HepG2 (cell line): ENCODE data around the gene GPATCH11. TPM values are rescaled to one million over a fixed set of nuclear protein-coding genes. Genes with fewer than 3 reads are reported as not detected.

Source experiments
- ATAC-seq: fragments of 200-7000 bp; cut with Tn5 transposase; 3 replicates; pipeline ENCODE4 v1.9.1; 2020; ENCODE audit warnings: mild to moderate bottlenecking, moderate library complexity
- BruUV-seq: library from RNA; stranded (reverse); fragments of 400-500 nt; replicated peaks from 2 replicates; lab custom pipeline; 2021; lab: Mats Ljungman, UMichigan
- CTCF ChIA-PET: fragments of 300-600 bp; formaldehyde crosslinking; extraction: SDS; loops from one replicate; lab custom pipeline; 2021; ENCODE audit warnings: low total read pairs, inconsistent platforms, low intra/inter-chr PET ratio; lab: Yijun Ruan, JAX
- POLR2A ChIA-PET: fragments of 350-600 bp; sonication (Branson Sonifier 250); formaldehyde crosslinking; loops from one replicate; lab custom pipeline; 2020; ENCODE audit warnings: antibody characterized with exemption, inconsistent platforms; lab: Yijun Ruan, JAX
- DNase-seq: peaks from one replicate; pipeline ENCODE4 v3.0.0-alpha.2; 2015; ENCODE audit warnings: low spot score
- FAIRE-seq: peaks from 3 replicates; lab custom pipeline; 2011; peaks lifted over from hg19 to GRCh38; lab: Jason Lieb, UNC
- H2AFZ ChIP-seq: one replicate; pipeline ENCODE4 v1.6.1; 2011; ENCODE audit warnings: low read length, inconsistent platforms
- H3K27ac ChIP-seq: fragments of 300-600 bp; 3 replicates; pipeline ENCODE4 v1.8.0; 2011; ENCODE audit warnings: mixed run types, mild to moderate bottlenecking, mixed read lengths, low read length, inconsistent platforms; ENCODE audit not compliant: insufficient read depth; ENCODE audit errors: extremely low read length
- H3K27me3 ChIP-seq, 2 experiments: fragments of 200-600 bp in 1 of 2; 2 replicates in 1 of 2; 3 replicates in 1 of 2; pipeline versions ENCODE4 v1.6.0 to v1.8.0; 2011; ENCODE audit warnings: low read length in 2 of 2, mild to moderate bottlenecking in 2 of 2, moderate library complexity in 2 of 2, inconsistent platforms in 1 of 2; ENCODE audit not compliant: insufficient read depth in 2 of 2, control insufficient read depth in 1 of 2
- H3K36me3 ChIP-seq, 2 experiments: fragments of 200-600 bp in 1 of 2; replicated peaks in 1 of 2; 2 replicates in 1 of 2; 3 replicates in 1 of 2; pipeline versions ENCODE4 v1.5.1 to v1.8.0; 2011; ENCODE audit warnings: low read length in 2 of 2, inconsistent platforms in 1 of 2; ENCODE audit not compliant: insufficient read depth in 2 of 2, control insufficient read depth in 1 of 2
- H3K4me1 ChIP-seq: 2 replicates; pipeline ENCODE4 v1.5.1; 2012; ENCODE audit warnings: low read length, inconsistent platforms; ENCODE audit not compliant: insufficient read depth
- H3K4me2 ChIP-seq: 2 replicates; pipeline ENCODE4 v1.6.0; 2011; ENCODE audit warnings: low read depth, low read length, inconsistent platforms
- H3K4me3 ChIP-seq, 3 experiments: fragments of 200-600 bp in 1 of 3; sonication (generic), shearing (Covaris generic) in 1 of 3; replicated peaks in 1 of 3; 2 replicates each; pipeline ENCODE4 v1.5.1; 2011 to 2016; ENCODE audit warnings: low read length in 3 of 3, inconsistent platforms in 2 of 3, low read depth in 2 of 3, mild to moderate bottlenecking in 2 of 3, control low read depth in 1 of 3, mixed read lengths in 1 of 3; ENCODE audit not compliant: insufficient read depth in 1 of 3
- H3K79me2 ChIP-seq: one replicate; pipeline ENCODE4 v1.6.1; 2011; ENCODE audit warnings: low read length, inconsistent platforms; ENCODE audit not compliant: insufficient read depth
- H3K9ac ChIP-seq: 2 replicates; pipeline ENCODE4 v1.6.0; 2011; ENCODE audit warnings: mild to moderate bottlenecking, low read depth, low read length, inconsistent platforms; ENCODE audit not compliant: insufficient read depth
- H3K9me3 ChIP-seq: 2 replicates; pipeline ENCODE4 v1.5.1; 2012; ENCODE audit warnings: mild to moderate bottlenecking, low read length
- H4K20me1 ChIP-seq: 2 replicates; pipeline ENCODE4 v1.6.0; 2011; ENCODE audit warnings: inconsistent platforms, mild to moderate bottlenecking, low read length, moderate library complexity; ENCODE audit not compliant: insufficient read depth
- CENPBD1 ChIP-seq: sonication (generic); formaldehyde crosslinking; IDR thresholded peaks from 2 replicates; pipeline ENCODE4 v1.8.0; 2022; ENCODE audit warnings: missing genetic modification reagents, low read depth, mild to moderate bottlenecking, borderline replicate concordance
- GATA4 ChIP-seq: sonication (generic); IDR thresholded peaks from 2 replicates; pipeline ENCODE4 v1.6.1; 2016; ENCODE audit warnings: antibody characterized with exemption, low read depth, borderline replicate concordance
- GZF1 ChIP-seq: sonication (generic); formaldehyde crosslinking; IDR thresholded peaks from 2 replicates; pipeline ENCODE4 v1.5.1; 2020; ENCODE audit warnings: mild to moderate bottlenecking, missing genetic modification reagents
- HNRNPLL ChIP-seq: fragments of 200-400 bp; formaldehyde crosslinking; IDR thresholded peaks from 2 replicates; pipeline ENCODE4 v1.6.1; 2017; ENCODE audit warnings: mild to moderate bottlenecking, low read depth, low read length; ENCODE audit not compliant: poor library complexity, severe bottlenecking
- HNRNPUL1 ChIP-seq: fragments of 200-400 bp; formaldehyde crosslinking; IDR thresholded peaks from 2 replicates; pipeline ENCODE4 v1.6.1; 2017; ENCODE audit warnings: low read depth, mild to moderate bottlenecking, low read length, moderate library complexity
- MZF1 ChIP-seq: sonication (generic); formaldehyde crosslinking; IDR thresholded peaks from 2 replicates; pipeline ENCODE4 v1.8.1; 2023; ENCODE audit warnings: mild to moderate bottlenecking, missing genetic modification reagents, borderline replicate concordance
- NR2F6 ChIP-seq, 2 experiments: IDR thresholded peaks; 2 replicates each; pipeline ENCODE4 v1.6.1; 2016; ENCODE audit warnings: antibody characterized with exemption in 1 of 2, mild to moderate bottlenecking in 1 of 2
- SP5 ChIP-seq: IDR thresholded peaks from 2 replicates; pipeline ENCODE4 v1.6.1; 2016; ENCODE audit warnings: low read depth, borderline replicate concordance
- ZNF292 ChIP-seq: sonication (generic); formaldehyde crosslinking; IDR thresholded peaks from 2 replicates; pipeline ENCODE4 v1.8.1; 2022; ENCODE audit warnings: mild to moderate bottlenecking, low read depth, missing genetic modification reagents, borderline replicate concordance
- ZNF446 ChIP-seq: sonication (generic); formaldehyde crosslinking; IDR thresholded peaks from 2 replicates; pipeline ENCODE4 v1.5.0; 2020; ENCODE audit warnings: mild to moderate bottlenecking, missing genetic modification reagents
- ZNF484 ChIP-seq: sonication (generic); formaldehyde crosslinking; IDR thresholded peaks from 2 replicates; pipeline ENCODE4 v1.5.1; 2020; ENCODE audit warnings: mild to moderate bottlenecking, low read depth, missing genetic modification reagents, borderline replicate concordance
- ZNF562 ChIP-seq: sonication (generic); formaldehyde crosslinking; IDR thresholded peaks from 2 replicates; pipeline ENCODE4 v1.8.0; 2022; ENCODE audit warnings: missing genetic modification reagents, borderline replicate concordance
- ZNF747 ChIP-seq: sonication (generic); formaldehyde crosslinking; IDR thresholded peaks from 2 replicates; pipeline ENCODE4 v1.8.1; 2023; ENCODE audit warnings: missing genetic modification reagents, mild to moderate bottlenecking, borderline replicate concordance
- ZNF780A ChIP-seq: sonication (generic); formaldehyde crosslinking; IDR thresholded peaks from 2 replicates; pipeline ENCODE4 v1.8.0; 2022; ENCODE audit warnings: mild to moderate bottlenecking, missing genetic modification reagents, moderate library complexity
- ZSCAN20 ChIP-seq: sonication (generic); formaldehyde crosslinking; IDR thresholded peaks from 2 replicates; pipeline ENCODE4 v1.4.0; 2020; ENCODE audit warnings: missing genetic modification reagents, mild to moderate bottlenecking, borderline replicate concordance
- ZSCAN25 ChIP-seq: sonication (generic); formaldehyde crosslinking; IDR thresholded peaks from 2 replicates; pipeline ENCODE4 v1.8.0; 2022; ENCODE audit warnings: mild to moderate bottlenecking, missing genetic modification reagents
- WGBS: methylation state at CpG from one replicate; pipeline ENCODE4 v1.1.6; 2017; ENCODE audit warnings: low lambda C conversion rate; 5-methylcytosine and 5-hydroxymethylcytosine counted together
- in situ Hi-C: cut with HindIII; loops from 2 replicates; pipeline ENCODE4 v1.10.0; 2017; ENCODE audit warnings: low pct_unique_long_range_greater_than_20kb; ENCODE audit not compliant: extremely low pct_ligation_motif_present
- intact Hi-C: fragments of 100-400 bp; cut with micrococcal nuclease; formaldehyde crosslinking; loops from one replicate; pipeline ENCODE4 v1.10.0; 2022; ENCODE audit not compliant: unreplicated experiment
- polyA plus RNA-seq, 8 experiments: library from polyadenylated mRNA; depleted of rRNA in 3 of 8; stranded (reverse) in 7 of 8; unstranded in 1 of 8; fragments of >200 nt; fragmentation: Illumina TruSeq in 4 of 8; extraction: Trizol in 4 of 8; gene quantifications; 2 replicates each; pipeline versions ENCODE4 v1.2.1 to v1.2.3, GENCODE V29; 2011 to 2016; ENCODE audit warnings: low read depth in 4 of 8, missing spikeins in 1 of 8, mixed read lengths in 1 of 8; ENCODE audit not compliant: insufficient read depth in 1 of 8
- total RNA-seq, 5 experiments: library from RNA; depleted of rRNA; stranded (reverse); fragments of >200 nt; fragmentation: Illumina TruSeq; extraction: Trizol; gene quantifications; 2 replicates each; pipeline ENCODE4 v1.2.3, GENCODE V29; 2016; ENCODE audit warnings: low read depth in 1 of 5
- TF ChIP-seq, protein P1 (sequence below): sonication (generic); formaldehyde crosslinking; IDR thresholded peaks from 2 replicates; pipeline ENCODE4 v1.5.0; 2020; ENCODE audit warnings: mild to moderate bottlenecking, missing genetic modification reagents, borderline replicate concordance
- TF ChIP-seq, protein P2 (sequence below): sonication (generic); formaldehyde crosslinking; IDR thresholded peaks from 2 replicates; pipeline ENCODE4 v1.5.1; 2020; ENCODE audit warnings: missing genetic modification reagents, mild to moderate bottlenecking, borderline replicate concordance

The GPATCH11 gene
- total and polyA plus RNA-seq, 2 of the 13 experiments (the other 11 are each of a cell fraction or from before 2014, with no cell fraction given), result 3.8 to 8.7 TPM

- H3K4me3 ChIP-seq, result no peak overlapping the region
- H2AFZ ChIP-seq, result no peak overlapping the region
- no peak overlapping the region for H3K27ac ChIP-seq
- H3K9me3 ChIP-seq, result no peaks in the 10 kb centered on the region
- intact Hi-C loops, result no loop called here
- H3K36me3 ChIP-seq, result peaks cover 11 to 45% of the 10 kb centered on the region in 2 experiments
- BruUV-seq, result no TSS peak
- WGBS, result 99% methylated on average over 5 of the region's 5 CpGs
- CTCF ChIA-PET, result no interaction called here
- no peaks in the 10 kb centered on the region for H4K20me1 ChIP-seq
- no peaks in the 10 kb centered on the region for H3K4me1 ChIP-seq
- H3K4me2 ChIP-seq, result no peak overlapping the region
- TF ChIP-seq HNRNPUL1 (no peak), GATA4 (no peak), ZNF292 (no peak), MZF1 (CRISPR knock-in tag) (no peak), ZNF562 (CRISPR knock-in tag) (no peak), HNRNPLL (no peak), GZF1 (CRISPR knock-in tag) (no peak), ZSCAN20 (no peak), ZSCAN25 (CRISPR knock-in tag) (no peak), CENPBD1 (CRISPR knock-in tag) (no peak), ZNF484 (CRISPR knock-in tag) (no peak), ZNF446 (CRISPR knock-in tag) (no peak), NR2F6 (IDR thresholded peaks at IDR 0.05) (no peak), NR2F6 (CRISPR knock-in tag; IDR thresholded peaks at IDR 0.05) (no peak), SP5 (CRISPR knock-in tag) (no peak), ZNF747 (CRISPR knock-in tag) (no peak), ZNF780A (CRISPR knock-in tag) (no peak)
- TF ChIP-seq, protein P1, sequence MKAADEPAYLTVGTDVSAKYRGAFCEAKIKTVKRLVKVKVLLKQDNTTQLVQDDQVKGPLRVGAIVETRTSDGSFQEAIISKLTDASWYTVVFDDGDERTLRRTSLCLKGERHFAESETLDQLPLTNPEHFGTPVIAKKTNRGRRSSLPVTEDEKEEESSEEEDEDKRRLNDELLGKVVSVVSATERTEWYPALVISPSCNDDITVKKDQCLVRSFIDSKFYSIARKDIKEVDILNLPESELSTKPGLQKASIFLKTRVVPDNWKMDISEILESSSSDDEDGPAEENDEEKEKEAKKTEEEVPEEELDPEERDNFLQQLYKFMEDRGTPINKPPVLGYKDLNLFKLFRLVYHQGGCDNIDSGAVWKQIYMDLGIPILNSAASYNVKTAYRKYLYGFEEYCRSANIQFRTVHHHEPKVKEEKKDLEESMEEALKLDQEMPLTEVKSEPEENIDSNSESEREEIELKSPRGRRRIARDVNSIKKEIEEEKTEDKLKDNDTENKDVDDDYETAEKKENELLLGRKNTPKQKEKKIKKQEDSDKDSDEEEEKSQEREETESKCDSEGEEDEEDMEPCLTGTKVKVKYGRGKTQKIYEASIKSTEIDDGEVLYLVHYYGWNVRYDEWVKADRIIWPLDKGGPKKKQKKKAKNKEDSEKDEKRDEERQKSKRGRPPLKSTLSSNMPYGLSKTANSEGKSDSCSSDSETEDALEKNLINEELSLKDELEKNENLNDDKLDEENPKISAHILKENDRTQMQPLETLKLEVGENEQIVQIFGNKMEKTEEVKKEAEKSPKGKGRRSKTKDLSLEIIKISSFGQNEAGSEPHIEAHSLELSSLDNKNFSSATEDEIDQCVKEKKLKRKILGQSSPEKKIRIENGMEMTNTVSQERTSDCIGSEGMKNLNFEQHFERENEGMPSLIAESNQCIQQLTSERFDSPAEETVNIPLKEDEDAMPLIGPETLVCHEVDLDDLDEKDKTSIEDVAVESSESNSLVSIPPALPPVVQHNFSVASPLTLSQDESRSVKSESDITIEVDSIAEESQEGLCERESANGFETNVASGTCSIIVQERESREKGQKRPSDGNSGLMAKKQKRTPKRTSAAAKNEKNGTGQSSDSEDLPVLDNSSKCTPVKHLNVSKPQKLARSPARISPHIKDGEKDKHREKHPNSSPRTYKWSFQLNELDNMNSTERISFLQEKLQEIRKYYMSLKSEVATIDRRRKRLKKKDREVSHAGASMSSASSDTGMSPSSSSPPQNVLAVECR, result no peak
- TF ChIP-seq, protein P2, sequence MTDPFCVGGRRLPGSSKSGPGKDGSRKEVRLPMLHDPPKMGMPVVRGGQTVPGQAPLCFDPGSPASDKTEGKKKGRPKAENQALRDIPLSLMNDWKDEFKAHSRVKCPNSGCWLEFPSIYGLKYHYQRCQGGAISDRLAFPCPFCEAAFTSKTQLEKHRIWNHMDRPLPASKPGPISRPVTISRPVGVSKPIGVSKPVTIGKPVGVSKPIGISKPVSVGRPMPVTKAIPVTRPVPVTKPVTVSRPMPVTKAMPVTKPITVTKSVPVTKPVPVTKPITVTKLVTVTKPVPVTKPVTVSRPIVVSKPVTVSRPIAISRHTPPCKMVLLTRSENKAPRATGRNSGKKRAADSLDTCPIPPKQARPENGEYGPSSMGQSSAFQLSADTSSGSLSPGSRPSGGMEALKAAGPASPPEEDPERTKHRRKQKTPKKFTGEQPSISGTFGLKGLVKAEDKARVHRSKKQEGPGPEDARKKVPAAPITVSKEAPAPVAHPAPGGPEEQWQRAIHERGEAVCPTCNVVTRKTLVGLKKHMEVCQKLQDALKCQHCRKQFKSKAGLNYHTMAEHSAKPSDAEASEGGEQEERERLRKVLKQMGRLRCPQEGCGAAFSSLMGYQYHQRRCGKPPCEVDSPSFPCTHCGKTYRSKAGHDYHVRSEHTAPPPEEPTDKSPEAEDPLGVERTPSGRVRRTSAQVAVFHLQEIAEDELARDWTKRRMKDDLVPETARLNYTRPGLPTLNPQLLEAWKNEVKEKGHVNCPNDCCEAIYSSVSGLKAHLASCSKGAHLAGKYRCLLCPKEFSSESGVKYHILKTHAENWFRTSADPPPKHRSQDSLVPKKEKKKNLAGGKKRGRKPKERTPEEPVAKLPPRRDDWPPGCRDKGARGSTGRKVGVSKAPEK, result no peak
- no peak for FAIRE-seq
- no peak overlapping the region for H3K9ac ChIP-seq
- POLR2A ChIA-PET, result no interaction called here
- no peak for ATAC-seq
- in situ Hi-C loops, result no loop called here
- H3K79me2 ChIP-seq, result no peaks in the 10 kb centered on the region
- no peaks in the 10 kb centered on the region for H3K27me3 ChIP-seq
- DNase-seq, result no peak
These were observed 22.5 kb upstream of the GPATCH11 start for GRCh38 chr2:37061776-37062175.
